Kidney tubule cell (primary cell): ENCODE measurements around the gene SYNGR3.

Experiments
- DNase-seq: peaks from one replicate; pipeline ENCODE4 v3.0.0-alpha.2; 2018; ENCODE audit warnings: low spot score

SYNGR3 gene

GRCh38 chr16:1976951-1977874 is 12.6 kb upstream of the SYNGR3 start:
- no peak for DNase-seq

GRCh38 chr16:1977875-1978268 is 11.9 kb upstream of the SYNGR3 start:
- no peak for DNase-seq

GRCh38 chr16:1978476-1979120 is 11.2 kb upstream of the SYNGR3 start:
- DNase-seq: no peak

- DNase-seq: peak; percentile 33
These were observed 10.3 kb upstream of the SYNGR3 start for GRCh38 chr16:1979271-1980029.

GRCh38 chr16:1980030-1980769 is 9.6 kb upstream of the SYNGR3 start:
- no peak for DNase-seq

- DNase-seq: no peak
These were observed 9.0 kb upstream of the SYNGR3 start for GRCh38 chr16:1980770-1981087.

GRCh38 chr16:1981398-1981836 is 8.4 kb upstream of the SYNGR3 start, which contains the start of gene NOXO1:
TSS of gene NOXO1 (minus strand) at chr16:1981469. CDS start at chr16:1981179, 290 bp downstream.
- no peak for DNase-seq

GRCh38 chr16:1982013-1982433 is 7.7 kb upstream of the SYNGR3 start:
- peak; percentile 39 for DNase-seq

GRCh38 chr16:1982991-1983543 is 6.7 kb upstream of the SYNGR3 start:
- DNase-seq: no peak

GRCh38 chr16:1983544-1984346 is 6.0 kb upstream of the SYNGR3 start, which contains the start of gene GFER:
TSS of gene GFER (plus strand) at chr16:1984193. CDS start at chr16:1984219, 26 bp downstream.
- DNase-seq: peak; percentile 94

GRCh38 chr16:1984347-1985225 is 5.2 kb upstream of the SYNGR3 start:
- no peak for DNase-seq

- DNase-seq: no peak
These were observed 4.2 kb upstream of the SYNGR3 start for GRCh38 chr16:1985466-1986150.

GRCh38 chr16:1987198-1987597 is 2.6 kb upstream of the SYNGR3 start:
- DNase-seq: no peak

GRCh38 chr16:1990101-1990350 is 256 bp downstream of the SYNGR3 start:
- no peak for DNase-seq

GRCh38 chr16:1990351-1991134 is 773 bp downstream of the SYNGR3 start:
- no peak for DNase-seq

- DNase-seq: peak; percentile 31
These were observed 1.4 kb downstream of the SYNGR3 start for GRCh38 chr16:1991135-1991551.

- DNase-seq: no peak
These were observed 1.8 kb downstream of the SYNGR3 start for GRCh38 chr16:1991588-1991947.

GRCh38 chr16:1991948-1992703 is 2.4 kb downstream of the SYNGR3 start:
- peak; percentile 87 for DNase-seq
